HG03457 (cell line): ENCODE results near the gene ZNF76.
"Not testable (repeated sequence)": the region's sequence is repeated elsewhere in the genome, so short reads cannot be mapped to it uniquely, and the experiment has no call there.

Experiments used
- ATAC-seq: cut with Tn5 transposase; IDR thresholded peaks from one replicate; pipeline ENCODE4 v1.9.1; 2021; ENCODE audit warnings: moderate number of reproducible peaks; ENCODE audit not compliant: unreplicated experiment

Gene ZNF76

DNA sequence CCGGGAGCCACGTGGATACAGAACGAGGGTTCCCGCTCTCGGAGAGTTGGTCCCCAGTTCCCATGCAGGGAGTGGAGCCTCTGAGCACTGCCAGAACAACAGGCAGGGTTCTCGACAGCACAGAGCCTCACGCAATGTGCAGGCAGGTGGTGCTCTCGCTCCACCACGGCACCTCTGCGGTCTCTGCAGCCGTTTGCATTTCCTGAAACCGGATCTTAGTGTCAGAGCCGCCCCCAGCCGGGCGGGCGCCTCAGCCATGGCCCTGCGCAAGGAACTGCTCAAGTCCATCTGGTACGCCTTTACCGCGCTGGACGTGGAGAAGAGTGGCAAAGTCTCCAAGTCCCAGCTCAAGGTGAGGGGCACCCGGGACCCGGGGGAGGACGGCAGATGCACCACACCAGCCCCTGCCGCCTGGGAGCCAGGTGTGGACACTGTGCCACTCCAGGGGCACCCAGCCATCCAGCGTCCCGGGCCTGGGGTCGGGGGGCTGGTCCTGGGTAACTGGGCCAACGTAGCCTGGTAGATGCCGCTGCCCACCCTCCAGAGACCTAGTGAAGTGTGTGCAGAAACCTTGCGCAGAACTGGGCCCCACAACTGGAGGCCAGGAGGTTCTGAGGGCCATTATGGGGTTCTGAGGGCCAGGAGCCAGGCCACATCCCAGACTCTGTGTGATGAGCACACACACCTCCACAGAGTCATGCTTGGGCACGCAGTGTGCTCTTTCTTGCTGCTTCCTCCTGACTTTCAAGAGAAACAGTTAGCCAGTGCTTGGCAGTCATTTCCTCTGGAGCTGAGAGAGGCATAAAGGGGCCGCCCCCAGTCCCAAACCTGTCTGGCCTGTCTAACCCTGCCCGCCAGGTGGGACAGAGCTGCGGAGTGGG is 38.3 kb downstream of the ZNF76 start, which contains the start of gene DEF6:
Gene DEF6 (plus strand): TSS at position 218 of the 881 bp plus-strand sequence. CDS start 39 bp downstream, at position 257.
- ATAC-seq: peak; percentile 70

DNA sequence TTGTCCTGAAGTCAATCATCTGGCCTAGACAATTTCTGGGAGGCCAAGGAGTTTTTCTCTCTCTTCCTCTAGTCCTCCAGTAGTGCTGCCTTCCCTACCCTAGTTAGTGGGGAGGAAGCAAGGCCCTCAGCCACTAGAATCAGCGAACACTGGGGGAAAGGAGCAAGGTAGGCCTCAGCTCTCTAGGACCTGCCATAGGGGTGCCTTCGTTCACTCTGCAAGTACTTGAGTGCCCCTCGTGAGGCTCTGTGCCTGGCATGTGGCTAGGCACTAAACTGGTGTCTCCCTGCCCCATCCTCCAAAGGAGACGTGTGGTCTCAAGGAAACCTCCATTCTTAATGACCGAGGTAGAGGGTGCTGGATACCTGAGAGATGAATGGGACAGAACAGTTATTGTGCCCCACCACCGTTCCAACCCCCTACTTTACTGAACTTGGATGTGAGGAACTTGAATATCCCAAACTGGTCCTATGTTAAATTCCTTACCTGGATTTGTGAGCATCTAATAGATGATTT is 39.1 kb downstream of the ZNF76 start:
- ATAC-seq: no peak

DNA sequence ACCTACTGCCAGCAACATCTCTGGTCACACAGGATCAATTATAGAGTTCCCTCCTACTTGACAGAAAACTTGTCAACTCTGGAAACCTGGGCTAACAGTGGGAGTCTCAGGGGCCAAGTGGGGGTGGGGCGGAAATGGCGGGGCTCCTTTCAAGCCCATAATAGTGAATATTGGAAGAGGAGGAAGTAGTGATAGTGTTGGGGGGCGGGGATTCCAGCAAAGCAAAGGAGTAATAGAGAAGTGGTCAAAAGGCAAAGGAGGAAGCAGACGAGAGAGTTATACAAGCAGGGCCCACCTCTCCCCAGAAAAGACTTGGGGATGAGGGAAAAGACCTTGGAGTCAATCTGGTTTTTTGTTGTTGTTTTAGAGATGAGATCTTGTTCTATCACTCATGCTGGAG is 40.1 kb downstream of the ZNF76 start:
- ATAC-seq: no peak

DNA sequence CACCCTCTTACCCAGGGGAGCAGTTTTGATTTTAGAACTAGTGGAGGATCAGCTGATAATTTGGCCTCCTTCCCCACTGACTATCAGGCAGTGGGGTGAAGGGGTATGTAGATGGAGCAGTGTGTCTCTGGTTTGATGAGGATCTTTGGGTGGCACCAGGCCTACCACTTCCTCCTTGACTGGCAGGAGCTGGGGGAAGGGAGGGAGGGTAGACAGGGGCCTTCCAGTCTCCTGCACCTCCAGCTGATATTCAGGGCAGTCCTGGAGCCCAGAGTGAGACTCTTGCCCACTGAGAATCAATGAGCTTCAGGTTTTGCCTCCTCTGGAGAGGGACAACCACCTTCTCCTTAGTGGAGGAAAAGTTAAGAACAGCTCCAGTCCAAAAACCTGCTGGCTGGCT is 41.3 kb downstream of the ZNF76 start:
- no peak for ATAC-seq

DNA sequence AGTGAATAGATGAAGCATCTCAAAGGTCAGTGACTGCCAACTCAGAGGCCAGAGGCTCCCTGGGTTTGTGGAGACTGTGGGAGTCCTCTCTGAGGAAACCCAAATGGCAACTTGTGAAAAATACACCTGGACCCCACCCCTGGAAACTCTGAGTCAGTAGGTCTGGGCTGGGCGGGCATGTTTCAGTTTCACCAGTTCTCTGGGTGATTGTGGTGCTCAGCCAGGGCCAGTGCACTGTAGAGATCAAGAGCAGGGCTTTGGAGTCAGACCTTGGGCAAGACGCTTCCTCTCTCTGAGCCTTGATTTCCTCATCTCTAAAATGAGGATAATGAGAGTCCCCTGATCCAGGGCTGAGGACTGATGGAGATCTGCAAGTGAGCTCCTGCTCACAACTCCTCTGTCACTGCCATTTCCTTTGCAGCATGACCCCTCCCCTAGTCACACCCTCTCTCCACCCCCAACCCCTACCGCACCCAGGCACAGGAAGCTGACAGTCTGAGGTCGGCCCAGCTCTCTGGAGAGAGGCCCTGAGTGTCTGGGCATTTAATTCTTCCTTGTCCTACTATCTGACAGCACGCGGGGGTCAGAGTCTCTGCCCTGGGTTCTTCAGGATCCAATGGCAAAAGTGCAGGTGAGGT is 43.2 kb downstream of the ZNF76 start:
- peak; percentile 70 for ATAC-seq

DNA sequence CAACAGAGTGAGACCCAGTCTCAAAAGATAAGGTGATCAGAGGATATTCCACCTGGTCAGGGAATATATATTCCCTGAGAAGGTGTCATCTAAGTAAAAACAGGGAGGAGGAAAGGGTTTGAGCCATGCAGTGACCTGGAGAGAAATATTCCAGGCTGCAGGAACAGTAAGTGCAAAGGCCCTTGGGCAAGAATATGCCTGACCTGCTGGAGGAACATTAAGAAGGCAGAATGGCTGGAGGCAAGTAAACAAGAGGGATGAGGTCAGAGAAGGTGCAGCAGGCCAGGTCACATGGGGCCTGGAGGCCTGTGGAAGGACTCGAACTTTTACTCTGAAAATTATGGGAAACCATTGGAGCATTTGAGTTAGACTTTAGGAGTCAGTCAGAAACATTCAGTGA is 44.8 kb downstream of the ZNF76 start:
- ATAC-seq: no peak

DNA sequence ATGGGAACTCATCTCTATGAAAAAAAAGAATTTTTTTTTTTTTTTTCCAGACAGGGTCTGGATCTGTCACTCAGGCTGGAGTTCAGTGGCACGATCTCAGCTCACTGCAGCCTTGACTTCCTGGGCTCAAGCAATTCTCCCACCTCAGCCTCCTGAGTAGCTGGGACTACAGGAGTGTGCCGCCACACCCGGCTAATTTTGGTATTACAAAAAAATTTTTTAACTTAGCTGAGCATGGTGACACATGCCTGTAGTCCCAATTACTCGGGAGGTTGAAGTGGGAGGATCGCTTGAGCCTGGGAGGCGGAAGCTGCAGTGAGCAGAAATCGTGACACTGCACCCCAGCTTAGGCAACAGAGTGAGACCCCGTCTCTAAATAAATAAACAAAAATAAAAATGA is 45.6 kb downstream of the ZNF76 start:
- ATAC-seq: no peak

DNA sequence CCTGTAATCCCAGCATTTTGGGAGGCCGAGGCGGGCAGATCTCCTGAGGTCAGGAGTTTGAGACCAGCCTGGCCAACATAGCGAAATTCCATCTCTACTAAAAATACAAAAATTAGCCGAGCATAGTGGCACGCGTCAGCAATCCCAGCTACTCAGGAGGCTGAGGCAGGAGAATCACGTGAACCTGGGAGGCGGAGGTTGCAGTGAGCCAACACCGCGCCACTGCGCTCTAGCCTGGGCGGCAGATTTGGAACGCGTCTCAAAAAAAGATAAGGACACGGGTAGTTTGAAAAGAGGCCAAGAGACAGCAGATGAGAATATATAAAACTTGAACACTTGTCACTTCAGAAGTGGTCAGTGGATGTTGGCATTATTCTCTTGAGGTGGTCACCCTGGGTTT is 47.6 kb downstream of the ZNF76 start:
- ATAC-seq: not testable (repeated sequence)

DNA sequence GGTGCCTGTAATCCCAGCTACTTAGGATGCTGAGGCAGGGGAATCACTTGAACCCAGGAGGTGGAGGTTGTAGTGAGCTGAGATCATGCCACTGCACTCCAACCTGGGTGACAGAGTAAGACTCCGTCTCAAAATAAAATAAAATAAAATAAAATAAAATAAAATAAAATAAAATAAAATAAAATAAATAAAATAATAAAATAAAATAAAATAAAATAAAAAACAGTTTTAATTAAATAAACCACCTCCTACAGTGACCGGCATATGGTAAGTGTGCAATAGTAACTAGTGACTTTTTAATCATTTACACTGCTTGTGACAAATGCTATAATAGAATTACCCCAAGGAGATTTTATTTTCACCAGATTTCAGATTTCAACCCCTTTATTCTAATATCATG is 49.0 kb downstream of the ZNF76 start:
- ATAC-seq: not testable (repeated sequence)

DNA sequence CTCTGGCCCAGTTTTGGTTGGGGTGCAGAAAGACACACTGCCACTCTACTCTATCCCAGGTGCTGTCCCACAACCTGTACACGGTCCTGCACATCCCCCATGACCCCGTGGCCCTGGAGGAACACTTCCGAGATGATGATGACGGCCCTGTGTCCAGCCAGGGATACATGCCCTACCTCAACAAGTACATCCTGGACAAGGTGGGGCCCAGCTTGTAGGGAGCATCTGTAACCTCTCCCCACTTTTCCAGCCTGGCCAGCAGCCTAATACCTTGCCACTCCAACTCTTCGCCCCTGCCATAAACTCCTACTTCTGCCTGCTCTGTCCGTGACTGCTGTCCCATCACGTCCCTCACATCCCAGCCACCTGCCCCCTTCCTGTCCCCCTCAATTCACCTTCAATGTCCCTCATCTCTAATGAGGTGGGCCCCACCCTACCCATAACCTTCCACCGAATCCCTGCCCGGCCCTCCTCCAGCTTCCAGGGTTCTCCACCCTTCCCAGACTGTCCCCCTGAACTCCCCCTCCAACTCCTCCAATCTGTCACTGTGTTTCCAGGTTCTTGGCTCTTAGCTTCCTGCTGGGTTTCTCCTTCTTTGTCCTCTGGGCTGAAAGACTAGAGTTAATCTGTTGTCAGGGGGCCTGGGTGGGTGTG is 50.2 kb downstream of the ZNF76 start:
- ATAC-seq: no peak

DNA sequence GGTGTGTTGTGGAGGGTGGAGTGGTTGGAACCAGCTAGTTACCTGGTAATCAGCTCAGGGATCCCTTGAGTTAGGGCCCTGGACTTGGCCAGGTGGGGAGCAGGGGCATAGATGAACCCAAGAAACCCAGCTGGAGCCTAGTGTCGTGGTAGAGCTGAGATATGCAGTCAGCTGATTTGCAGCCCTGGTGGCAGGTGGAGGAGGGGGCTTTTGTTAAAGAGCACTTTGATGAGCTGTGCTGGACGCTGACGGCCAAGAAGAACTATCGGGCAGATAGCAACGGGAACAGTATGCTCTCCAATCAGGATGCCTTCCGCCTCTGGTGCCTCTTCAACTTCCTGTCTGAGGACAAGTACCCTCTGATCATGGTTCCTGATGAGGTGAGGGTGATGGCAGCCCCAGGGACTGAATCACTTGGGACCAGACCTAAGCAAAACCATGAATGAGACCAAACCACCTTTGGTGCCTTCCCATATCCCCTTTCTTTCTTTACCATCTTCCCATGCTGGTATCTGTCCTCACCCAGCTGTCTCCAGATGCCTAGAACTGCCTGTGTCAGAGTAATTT is 50.8 kb downstream of the ZNF76 start:
- no peak for ATAC-seq

DNA sequence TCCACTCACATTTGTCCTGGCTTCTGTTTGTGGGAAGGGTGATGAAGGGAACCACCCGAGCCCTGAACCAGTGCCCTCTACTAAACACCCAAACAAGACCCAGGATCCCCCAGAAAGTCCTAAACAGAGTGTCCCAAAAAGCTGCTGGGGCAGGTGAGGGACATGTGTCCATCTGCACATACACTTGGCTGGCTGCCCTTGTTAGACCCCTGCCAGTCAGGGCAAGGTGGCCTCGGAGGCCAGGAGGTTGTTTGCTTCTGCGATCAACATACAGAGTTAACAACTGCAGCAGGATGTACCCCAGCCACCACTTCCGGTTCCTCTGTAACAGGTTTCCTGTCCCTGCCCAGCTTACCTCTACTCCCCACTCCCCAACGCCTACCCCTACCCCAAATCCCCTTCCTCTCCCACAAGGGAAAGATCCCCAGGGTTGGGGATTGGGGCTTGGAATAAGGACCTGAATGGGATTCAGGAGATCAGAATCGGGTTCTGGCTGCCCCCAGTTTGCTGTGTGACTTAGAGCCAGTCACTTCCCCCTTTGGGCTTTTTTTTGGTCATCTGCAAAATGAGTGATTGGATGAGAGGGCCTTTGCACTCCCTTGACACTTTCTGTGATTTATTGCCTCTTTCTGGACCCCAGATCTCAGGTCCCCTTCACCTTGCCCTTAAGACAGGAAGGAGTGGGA is 52.0 kb downstream of the ZNF76 start:
- ATAC-seq: no peak

DNA sequence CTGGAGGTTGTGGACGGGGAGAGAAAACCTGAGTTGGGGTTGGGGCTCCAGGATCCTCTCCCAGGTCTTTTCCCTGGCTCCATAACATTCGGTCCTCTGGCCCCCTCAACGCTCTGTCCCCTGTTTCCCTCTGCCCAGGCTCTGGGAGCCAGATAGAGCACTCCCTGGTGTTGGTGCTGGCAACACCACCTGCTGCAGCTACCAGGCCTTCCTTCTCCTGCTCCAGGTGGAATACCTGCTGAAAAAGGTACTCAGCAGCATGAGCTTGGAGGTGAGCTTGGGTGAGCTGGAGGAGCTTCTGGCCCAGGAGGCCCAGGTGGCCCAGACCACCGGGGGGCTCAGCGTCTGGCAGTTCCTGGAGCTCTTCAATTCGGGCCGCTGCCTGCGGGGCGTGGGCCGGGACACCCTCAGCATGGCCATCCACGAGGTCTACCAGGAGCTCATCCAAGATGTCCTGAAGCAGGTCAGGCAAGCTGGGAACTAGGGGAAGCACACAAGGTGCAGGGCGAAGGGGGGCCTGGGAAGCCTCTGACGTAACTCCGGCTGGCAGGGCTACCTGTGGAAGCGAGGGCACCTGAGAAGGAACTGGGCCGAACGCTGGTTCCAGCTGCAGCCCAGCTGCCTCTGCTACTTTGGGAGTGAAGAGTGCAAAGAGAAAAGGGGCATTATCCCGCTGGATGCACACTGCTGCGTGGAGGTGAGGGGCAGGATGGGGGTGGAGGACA is 52.7 kb downstream of the ZNF76 start:
- no peak for ATAC-seq

DNA sequence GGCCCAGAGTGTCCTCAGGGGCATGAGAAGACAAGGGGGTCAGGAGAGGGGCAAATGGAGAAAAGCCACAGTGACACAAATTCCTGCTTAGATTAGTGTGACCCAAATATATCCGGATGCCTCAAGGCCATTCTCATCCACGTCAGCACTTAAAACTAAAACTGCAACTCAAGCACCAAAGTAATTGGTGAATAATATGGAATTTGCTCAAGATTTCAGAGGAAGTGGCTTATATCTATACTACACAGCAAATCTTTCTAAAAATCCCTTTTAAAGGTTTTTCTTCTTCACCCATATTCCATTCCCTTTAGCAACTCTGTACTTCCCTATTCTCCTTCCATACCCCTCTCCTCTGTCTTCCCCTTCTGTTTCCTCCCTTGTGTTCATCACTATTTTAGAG is 53.3 kb downstream of the ZNF76 start:
- no peak for ATAC-seq

DNA sequence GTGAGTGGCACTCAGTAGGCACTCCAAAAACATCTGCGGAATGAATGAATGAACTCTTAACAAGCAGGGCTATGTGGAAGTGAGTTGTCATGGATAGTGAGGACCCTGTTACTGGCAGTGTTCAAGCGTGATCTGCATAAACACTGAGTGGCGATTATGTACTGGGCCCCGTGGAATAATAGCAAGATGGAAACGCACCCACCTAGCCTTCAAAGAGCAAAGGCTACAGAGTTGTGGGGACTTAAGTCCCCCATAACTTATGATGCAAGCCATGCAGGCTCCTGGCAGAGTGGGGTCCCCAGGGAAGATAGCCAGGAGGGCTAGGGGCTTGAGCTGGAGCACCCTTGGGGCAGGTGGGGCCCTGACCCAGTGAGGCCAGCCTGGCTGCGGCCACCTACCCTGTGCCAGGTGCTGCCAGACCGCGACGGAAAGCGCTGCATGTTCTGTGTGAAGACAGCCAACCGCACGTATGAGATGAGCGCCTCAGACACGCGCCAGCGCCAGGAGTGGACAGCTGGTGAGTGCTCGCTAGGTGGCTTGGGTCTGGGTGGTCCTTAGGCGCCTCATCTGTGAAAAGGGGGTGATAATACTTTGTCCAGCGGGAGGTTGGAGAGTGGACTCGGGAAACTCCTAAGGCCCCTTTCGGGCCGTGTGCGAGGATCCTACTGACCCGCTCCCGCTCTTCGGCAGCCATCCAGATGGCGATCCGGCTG is 58.1 kb downstream of the ZNF76 start:
- ATAC-seq: no peak

DNA sequence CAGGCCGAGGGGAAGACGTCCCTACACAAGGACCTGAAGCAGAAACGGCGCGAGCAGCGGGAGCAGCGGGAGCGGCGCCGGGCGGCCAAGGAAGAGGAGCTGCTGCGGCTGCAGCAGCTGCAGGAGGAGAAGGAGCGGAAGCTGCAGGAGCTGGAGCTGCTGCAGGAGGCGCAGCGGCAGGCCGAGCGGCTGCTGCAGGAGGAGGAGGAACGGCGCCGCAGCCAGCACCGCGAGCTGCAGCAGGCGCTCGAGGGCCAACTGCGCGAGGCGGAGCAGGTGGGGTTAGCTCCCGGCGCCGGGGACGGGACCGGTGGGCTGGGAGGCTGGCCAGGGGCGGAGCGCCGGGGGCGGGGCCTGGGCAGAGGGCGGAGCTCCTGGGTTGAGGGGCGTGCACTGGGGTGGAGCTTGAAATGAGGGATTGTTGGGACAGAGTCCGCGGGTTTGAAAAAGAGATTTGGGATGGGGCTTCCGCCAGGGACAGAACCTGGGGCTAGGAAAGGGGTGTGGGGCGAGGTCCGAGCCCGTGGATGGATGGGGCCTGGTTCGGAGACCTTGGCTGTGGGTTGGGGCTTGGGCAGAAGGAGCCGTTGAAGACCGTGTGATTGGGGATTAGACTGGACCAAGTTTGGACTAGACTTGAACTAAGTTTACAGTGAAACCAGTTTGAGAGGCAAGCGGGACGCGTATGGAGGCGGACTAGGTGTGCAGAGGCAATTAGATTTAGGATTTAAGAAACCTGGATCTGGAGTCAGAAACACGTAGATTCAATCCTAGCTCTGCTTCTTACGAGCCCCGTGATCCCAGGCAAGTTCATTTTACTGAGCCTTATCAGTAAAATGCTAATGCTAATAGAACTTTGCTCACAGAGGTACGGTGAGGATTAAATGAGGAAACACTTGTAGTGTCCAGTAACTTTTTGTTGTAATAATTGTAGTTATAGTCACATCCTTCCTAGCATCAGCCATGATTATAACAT is 58.9 kb downstream of the ZNF76 start:
- ATAC-seq: no peak

DNA sequence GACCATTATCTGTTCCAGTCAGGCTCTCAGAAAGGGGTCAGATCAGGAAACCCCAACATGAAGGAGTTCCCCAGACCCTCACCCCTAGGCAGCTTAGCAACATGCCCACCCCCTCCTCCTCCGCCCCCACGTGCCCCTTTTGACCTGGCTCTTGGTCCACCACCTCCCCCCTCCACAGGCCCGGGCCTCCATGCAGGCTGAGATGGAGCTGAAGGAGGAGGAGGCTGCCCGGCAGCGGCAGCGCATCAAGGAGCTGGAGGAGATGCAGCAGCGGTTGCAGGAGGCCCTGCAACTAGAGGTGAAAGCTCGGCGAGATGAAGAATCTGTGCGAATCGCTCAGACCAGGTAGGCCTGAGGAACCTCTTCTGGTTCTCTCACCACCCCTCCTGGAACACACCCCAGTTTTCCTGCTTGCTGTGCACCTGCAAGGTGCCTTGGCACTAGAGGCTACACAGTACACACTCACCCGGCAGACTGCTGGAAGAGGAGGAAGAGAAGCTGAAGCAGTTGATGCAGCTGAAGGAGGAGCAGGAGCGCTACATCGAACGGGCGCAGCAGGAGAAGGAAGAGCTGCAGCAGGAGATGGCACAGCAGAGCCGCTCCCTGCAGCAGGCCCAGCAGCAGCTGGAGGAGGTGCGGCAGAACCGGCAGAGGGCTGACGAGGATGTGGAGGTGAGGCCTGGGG is 60.0 kb downstream of the ZNF76 start:
- no peak for ATAC-seq

DNA sequence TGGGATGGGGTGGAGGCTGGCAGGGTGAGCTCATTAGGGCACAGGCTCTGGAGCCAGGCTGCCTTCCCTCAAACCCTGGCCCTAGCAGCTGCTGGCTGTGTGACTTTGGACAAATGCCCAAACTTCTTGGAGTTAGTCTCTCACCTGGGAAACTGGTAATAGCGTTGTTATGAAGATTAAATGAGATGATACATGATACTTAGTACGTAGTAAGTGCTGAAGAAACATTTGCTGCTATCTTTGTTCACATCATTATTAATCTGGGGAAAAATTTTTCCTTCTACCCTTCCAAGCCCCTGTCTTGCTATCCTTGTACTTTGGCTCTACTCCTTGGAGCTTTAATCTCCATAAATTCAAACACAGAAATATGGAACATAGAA is 60.5 kb downstream of the ZNF76 start:
- no peak for ATAC-seq
